K562 (cell line): ENCODE data around the gene PLEKHH3. TPM values are rescaled to one million over a fixed set of nuclear protein-coding genes. Genes with fewer than 3 reads are reported as not detected.
A peak's percentile ranks its signal among the peaks of the same experiment; 100 is the strongest.

Source experiments
- DDX20 ChIP-seq: fragments of 450-650 bp; IDR thresholded peaks from 2 replicates; pipeline ENCODE4 v1.6.1; 2016; ENCODE audit warnings: missing genetic modification characterization, low read depth, mild to moderate bottlenecking, missing compliant biosample characterization, moderate library complexity
- GATA2 ChIP-seq: sonication (generic); formaldehyde crosslinking; IDR thresholded peaks from 2 replicates; pipeline ENCODE4 v1.4.0; 2020; ENCODE audit warnings: mild to moderate bottlenecking, missing genetic modification reagents
- KDM1A ChIP-seq, 2 experiments: fragments of 450-650 bp; IDR thresholded peaks; 2 replicates each; pipeline ENCODE4 v1.6.1; 2016; ENCODE audit warnings: mild to moderate bottlenecking in 2 of 2
- NCOA2 ChIP-seq, 2 experiments: fragments of 450-650 bp; IDR thresholded peaks; 2 replicates each; pipeline ENCODE4 v1.6.1; 2018; ENCODE audit warnings: mild to moderate bottlenecking in 2 of 2, moderate library complexity in 1 of 2; ENCODE audit not compliant: partially characterized antibody in 2 of 2
- NR2C1 ChIP-seq, 2 experiments: fragments of 450-650 bp; IDR thresholded peaks; 2 replicates each; pipeline ENCODE4 v1.6.1; 2017; ENCODE audit warnings: mild to moderate bottlenecking in 2 of 2, antibody characterized with exemption in 1 of 2, inconsistent platforms in 1 of 2, missing compliant biosample characterization in 1 of 2, missing genetic modification characterization in 1 of 2
- PTTG1 ChIP-seq: fragments of 450-650 bp; IDR thresholded peaks from 2 replicates; pipeline ENCODE4 v1.6.1; 2016; ENCODE audit warnings: low read depth, mild to moderate bottlenecking, missing genetic modification characterization, missing compliant biosample characterization
- SMAD4 ChIP-seq: fragments of 250-450 bp; sonication (Bioruptor Pico); conservative IDR thresholded peaks from 2 replicates; pipeline ENCODE4 v1.8.0; 2021; ENCODE audit warnings: inconsistent platforms, mild to moderate bottlenecking, moderate library complexity
- TFAM ChIP-seq: fragments of 250-450 bp; sonication (Bioruptor Pico); conservative IDR thresholded peaks from 2 replicates; pipeline ENCODE4 v1.5.0; 2021; ENCODE audit warnings: mild to moderate bottlenecking, moderate library complexity
- ZNF143 ChIP-seq: sonication (generic); formaldehyde crosslinking; IDR thresholded peaks from 2 replicates; pipeline ENCODE4 v1.9.0; 2022; ENCODE audit warnings: mild to moderate bottlenecking, missing genetic modification reagents
- ZNF41 ChIP-seq: fragments of 250-450 bp; sonication (Bioruptor Pico); conservative IDR thresholded peaks from 2 replicates; pipeline ENCODE4 v1.4.0; 2020; ENCODE audit warnings: mild to moderate bottlenecking
- ZNF583 ChIP-seq: fragments of 250-450 bp; sonication (Bioruptor Pico); IDR thresholded peaks from 2 replicates; pipeline ENCODE4 v1.4.0; 2020
- polyA plus RNA-seq, 8 experiments: library from polyadenylated mRNA; depleted of rRNA in 4 of 8; stranded (reverse) in 5 of 8; unstranded in 3 of 8; fragments of >200 nt; fragmentation: Nextera tagmentation in 2 of 8; fragmentation: Illumina TruSeq in 1 of 8; extraction: Ambion mirVana in 2 of 8; extraction: Trizol in 1 of 8; gene quantifications; 2 replicates each; pipeline versions ENCODE4 v1.2.1 to v1.2.3, GENCODE V29; 2011 to 2014; ENCODE audit warnings: inconsistent platforms in 1 of 8, missing spikeins in 1 of 8
- total RNA-seq, 7 experiments: library from RNA; depleted of rRNA in 6 of 7; stranded (reverse); fragments of >200 nt in 6 of 7; fragmentation: Illumina TruSeq in 2 of 7; extraction: Trizol in 2 of 7; gene quantifications; 2 replicates each; pipeline versions ENCODE4 v1.2.1 to v1.2.3, GENCODE V29; 2011 to 2021; ENCODE audit warnings: low replicate concordance in 1 of 7
- TF ChIP-seq, protein P1 (sequence below): fragments of 200-800 bp; sonication (Bioruptor generic); IDR thresholded peaks from 2 replicates; pipeline ENCODE4 v1.6.1; 2017; ENCODE audit warnings: missing genetic modification characterization, missing compliant biosample characterization
- TF ChIP-seq, protein P2 (sequence below): sonication (generic); formaldehyde crosslinking; IDR thresholded peaks from 2 replicates; pipeline ENCODE4 v1.8.0; 2023; ENCODE audit warnings: missing genetic modification reagents, mild to moderate bottlenecking, borderline replicate concordance
- TF ChIP-seq, protein P3 (sequence below): fragments of 450-650 bp; IDR thresholded peaks from 2 replicates; pipeline ENCODE4 v1.6.1; 2017; ENCODE audit warnings: mild to moderate bottlenecking, moderate library complexity
- TF ChIP-seq, protein P4 (sequence below): fragments of 450-650 bp; conservative IDR thresholded peaks from 2 replicates; pipeline ENCODE4 v1.6.1; 2016; ENCODE audit warnings: missing genetic modification characterization, low read depth, mild to moderate bottlenecking, control low read depth, missing compliant biosample characterization
- TF ChIP-seq, protein P5 (sequence below): fragments of 250-450 bp; sonication (Bioruptor Pico); IDR thresholded peaks from 2 replicates; pipeline ENCODE4 v1.6.1; 2021; ENCODE audit warnings: mild to moderate bottlenecking

The PLEKHH3 gene
- total and polyA plus RNA-seq, 9 of the 15 experiments (the other 6 are each of a cell fraction or from before 2014, with no cell fraction given): 0.58 to 34.5 (median 5.0) TPM

DNA sequence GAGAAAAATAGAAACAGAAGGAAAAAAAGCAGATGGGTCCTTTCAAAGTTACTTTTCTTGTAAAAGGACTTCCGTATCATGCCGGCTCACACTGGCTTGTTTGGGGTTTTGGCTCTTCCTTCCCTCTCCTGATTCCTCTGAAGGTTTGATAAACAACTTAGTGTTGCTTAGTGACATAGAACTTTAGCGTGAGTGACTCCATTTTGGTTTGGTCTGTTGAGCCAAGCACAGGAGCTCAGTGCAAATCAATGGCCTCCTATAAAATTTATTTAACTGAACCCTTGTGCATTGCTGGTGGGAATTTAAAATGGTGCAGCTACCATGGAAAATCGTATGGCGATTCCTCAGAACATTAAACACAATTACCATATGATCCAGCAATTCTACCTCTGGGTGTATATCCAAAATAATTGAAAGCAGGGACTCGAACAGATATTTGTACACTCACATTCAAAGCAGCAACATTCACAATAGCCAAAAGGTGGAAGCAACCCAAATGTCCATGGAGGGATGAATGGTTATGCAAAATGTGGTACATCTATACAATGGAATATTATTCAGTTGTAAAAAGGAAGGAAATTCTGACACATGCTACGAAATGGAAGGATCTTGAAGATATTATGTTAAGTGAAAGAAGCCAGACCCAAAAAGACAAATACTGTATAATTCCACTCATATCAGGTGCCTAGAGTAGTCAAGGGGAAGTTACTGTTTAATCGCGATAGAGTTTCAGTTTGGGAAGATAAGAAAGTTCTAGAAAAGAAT, 18.8 kb downstream of the PLEKHH3 start (continued):
- no peak for TF ChIP-seq NCOA2 (IDR thresholded peaks at IDR 0.05; ENCODE audit: partially characterized antibody in 2 of 2)
- TF ChIP-seq, protein P1, sequence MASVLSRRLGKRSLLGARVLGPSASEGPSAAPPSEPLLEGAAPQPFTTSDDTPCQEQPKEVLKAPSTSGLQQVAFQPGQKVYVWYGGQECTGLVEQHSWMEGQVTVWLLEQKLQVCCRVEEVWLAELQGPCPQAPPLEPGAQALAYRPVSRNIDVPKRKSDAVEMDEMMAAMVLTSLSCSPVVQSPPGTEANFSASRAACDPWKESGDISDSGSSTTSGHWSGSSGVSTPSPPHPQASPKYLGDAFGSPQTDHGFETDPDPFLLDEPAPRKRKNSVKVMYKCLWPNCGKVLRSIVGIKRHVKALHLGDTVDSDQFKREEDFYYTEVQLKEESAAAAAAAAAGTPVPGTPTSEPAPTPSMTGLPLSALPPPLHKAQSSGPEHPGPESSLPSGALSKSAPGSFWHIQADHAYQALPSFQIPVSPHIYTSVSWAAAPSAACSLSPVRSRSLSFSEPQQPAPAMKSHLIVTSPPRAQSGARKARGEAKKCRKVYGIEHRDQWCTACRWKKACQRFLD: 0 out of 2 replicates have a peak, but pooled peaks have one; percentile 32
- TF ChIP-seq NR2C1 (IDR thresholded peaks at IDR 0.05): no peak
- TF ChIP-seq NR2C1 (tag; IDR thresholded peaks at IDR 0.05): peak; percentile 28; the same call in 1 of the 2 replicates
- no peak for TF ChIP-seq TFAM (CRISPR knock-in tag)
- TF ChIP-seq, protein P2, sequence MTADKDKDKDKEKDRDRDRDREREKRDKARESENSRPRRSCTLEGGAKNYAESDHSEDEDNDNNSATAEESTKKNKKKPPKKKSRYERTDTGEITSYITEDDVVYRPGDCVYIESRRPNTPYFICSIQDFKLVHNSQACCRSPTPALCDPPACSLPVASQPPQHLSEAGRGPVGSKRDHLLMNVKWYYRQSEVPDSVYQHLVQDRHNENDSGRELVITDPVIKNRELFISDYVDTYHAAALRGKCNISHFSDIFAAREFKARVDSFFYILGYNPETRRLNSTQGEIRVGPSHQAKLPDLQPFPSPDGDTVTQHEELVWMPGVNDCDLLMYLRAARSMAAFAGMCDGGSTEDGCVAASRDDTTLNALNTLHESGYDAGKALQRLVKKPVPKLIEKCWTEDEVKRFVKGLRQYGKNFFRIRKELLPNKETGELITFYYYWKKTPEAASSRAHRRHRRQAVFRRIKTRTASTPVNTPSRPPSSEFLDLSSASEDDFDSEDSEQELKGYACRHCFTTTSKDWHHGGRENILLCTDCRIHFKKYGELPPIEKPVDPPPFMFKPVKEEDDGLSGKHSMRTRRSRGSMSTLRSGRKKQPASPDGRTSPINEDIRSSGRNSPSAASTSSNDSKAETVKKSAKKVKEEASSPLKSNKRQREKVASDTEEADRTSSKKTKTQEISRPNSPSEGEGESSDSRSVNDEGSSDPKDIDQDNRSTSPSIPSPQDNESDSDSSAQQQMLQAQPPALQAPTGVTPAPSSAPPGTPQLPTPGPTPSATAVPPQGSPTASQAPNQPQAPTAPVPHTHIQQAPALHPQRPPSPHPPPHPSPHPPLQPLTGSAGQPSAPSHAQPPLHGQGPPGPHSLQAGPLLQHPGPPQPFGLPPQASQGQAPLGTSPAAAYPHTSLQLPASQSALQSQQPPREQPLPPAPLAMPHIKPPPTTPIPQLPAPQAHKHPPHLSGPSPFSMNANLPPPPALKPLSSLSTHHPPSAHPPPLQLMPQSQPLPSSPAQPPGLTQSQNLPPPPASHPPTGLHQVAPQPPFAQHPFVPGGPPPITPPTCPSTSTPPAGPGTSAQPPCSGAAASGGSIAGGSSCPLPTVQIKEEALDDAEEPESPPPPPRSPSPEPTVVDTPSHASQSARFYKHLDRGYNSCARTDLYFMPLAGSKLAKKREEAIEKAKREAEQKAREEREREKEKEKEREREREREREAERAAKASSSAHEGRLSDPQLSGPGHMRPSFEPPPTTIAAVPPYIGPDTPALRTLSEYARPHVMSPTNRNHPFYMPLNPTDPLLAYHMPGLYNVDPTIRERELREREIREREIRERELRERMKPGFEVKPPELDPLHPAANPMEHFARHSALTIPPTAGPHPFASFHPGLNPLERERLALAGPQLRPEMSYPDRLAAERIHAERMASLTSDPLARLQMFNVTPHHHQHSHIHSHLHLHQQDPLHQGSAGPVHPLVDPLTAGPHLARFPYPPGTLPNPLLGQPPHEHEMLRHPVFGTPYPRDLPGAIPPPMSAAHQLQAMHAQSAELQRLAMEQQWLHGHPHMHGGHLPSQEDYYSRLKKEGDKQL: no peak
- TF ChIP-seq ZNF583 (CRISPR knock-in tag): 0 out of 2 replicates have a peak, but pooled peaks have one; percentile 21
- TF ChIP-seq ZNF41: 0 out of 2 replicates have a peak, but pooled peaks have one; percentile 27
- no peak for TF ChIP-seq KDM1A (IDR thresholded peaks at IDR 0.05)
- TF ChIP-seq ZNF143 (CRISPR knock-in tag): no peak
- TF ChIP-seq, protein P3, sequence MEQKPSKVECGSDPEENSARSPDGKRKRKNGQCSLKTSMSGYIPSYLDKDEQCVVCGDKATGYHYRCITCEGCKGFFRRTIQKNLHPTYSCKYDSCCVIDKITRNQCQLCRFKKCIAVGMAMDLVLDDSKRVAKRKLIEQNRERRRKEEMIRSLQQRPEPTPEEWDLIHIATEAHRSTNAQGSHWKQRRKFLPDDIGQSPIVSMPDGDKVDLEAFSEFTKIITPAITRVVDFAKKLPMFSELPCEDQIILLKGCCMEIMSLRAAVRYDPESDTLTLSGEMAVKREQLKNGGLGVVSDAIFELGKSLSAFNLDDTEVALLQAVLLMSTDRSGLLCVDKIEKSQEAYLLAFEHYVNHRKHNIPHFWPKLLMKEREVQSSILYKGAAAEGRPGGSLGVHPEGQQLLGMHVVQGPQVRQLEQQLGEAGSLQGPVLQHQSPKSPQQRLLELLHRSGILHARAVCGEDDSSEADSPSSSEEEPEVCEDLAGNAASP: no peak
- TF ChIP-seq, protein P4, sequence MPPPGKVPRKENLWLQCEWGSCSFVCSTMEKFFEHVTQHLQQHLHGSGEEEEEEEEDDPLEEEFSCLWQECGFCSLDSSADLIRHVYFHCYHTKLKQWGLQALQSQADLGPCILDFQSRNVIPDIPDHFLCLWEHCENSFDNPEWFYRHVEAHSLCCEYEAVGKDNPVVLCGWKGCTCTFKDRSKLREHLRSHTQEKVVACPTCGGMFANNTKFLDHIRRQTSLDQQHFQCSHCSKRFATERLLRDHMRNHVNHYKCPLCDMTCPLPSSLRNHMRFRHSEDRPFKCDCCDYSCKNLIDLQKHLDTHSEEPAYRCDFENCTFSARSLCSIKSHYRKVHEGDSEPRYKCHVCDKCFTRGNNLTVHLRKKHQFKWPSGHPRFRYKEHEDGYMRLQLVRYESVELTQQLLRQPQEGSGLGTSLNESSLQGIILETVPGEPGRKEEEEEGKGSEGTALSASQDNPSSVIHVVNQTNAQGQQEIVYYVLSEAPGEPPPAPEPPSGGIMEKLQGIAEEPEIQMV: peak; percentile 44; the same call in 1 of the 2 replicates
- peak; percentile 81 for TF ChIP-seq DDX20 (tag)
- peak; percentile 64 for TF ChIP-seq SMAD4
- TF ChIP-seq GATA2: no peak
- TF ChIP-seq, protein P5, sequence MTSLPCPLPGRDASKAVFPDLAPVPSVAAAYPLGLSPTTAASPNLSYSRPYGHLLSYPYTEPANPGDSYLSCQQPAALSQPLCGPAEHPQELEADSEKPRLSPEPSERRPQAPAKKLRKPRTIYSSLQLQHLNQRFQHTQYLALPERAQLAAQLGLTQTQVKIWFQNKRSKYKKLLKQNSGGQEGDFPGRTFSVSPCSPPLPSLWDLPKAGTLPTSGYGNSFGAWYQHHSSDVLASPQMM (CRISPR knock-in tag): no peak
- TF ChIP-seq PTTG1 (tag): peak; percentile 75
